Stimulated activated CD4-positive, alpha-beta T cell treated with anti-CD3 and anti-CD28 coated beads, TNF-alpha, amount 100 ng/mL, for 1 hour (primary cell): ENCODE measurements around the gene TFRC.
A peak's percentile ranks its signal among the peaks of the same experiment; 100 is the strongest.
"Not testable (repeated sequence)": the region's sequence is repeated elsewhere in the genome, so short reads cannot be mapped to it uniquely, and the experiment has no call there.

Experiments used
- DNase-seq, 3 donors: peaks; one replicate each; pipeline ENCODE4 v3.0.0-alpha.2; 2020; ENCODE audit warnings: low read depth in 3 of 3, low spot score in 1 of 3

Gene TFRC

GRCh38 chr3:196081834-196082618 lies at the start of gene TFRC:
Gene TFRC (minus strand): TSS chr3:196082090. CDS start chr3:196077099, 4,991 bp downstream.
- DNase-seq = peak; percentile 87 to 97 (median 88)

GRCh38 chr3:196128172-196128843 lies 46.4 kb upstream of the TFRC start:
- DNase-seq = no peak

- DNase-seq = no peak
Measured at GRCh38 chr3:196127308-196128040, 45.6 kb upstream of the TFRC start.

- DNase-seq = no peak
Measured at GRCh38 chr3:196124608-196125007, 42.7 kb upstream of the TFRC start.

- no peak for DNase-seq
Measured at GRCh38 chr3:196122688-196123046, 40.8 kb upstream of the TFRC start.

GRCh38 chr3:196122021-196122687 lies 40.3 kb upstream of the TFRC start:
- DNase-seq = no peak

- no peak for DNase-seq
Measured at GRCh38 chr3:196121066-196121465, 39.2 kb upstream of the TFRC start.

GRCh38 chr3:196120291-196120951 lies 38.5 kb upstream of the TFRC start:
- no peak for DNase-seq

- no peak for DNase-seq
Measured at GRCh38 chr3:196117809-196118208, 35.9 kb upstream of the TFRC start.

- no peak for DNase-seq
Measured at GRCh38 chr3:196115678-196116083, 33.8 kb upstream of the TFRC start.

GRCh38 chr3:196111939-196112386 lies 30.1 kb upstream of the TFRC start:
- no peak for DNase-seq

- no peak for DNase-seq
Measured at GRCh38 chr3:196108075-196108743, 26.3 kb upstream of the TFRC start.

- DNase-seq = not testable (repeated sequence)
Measured at GRCh38 chr3:196104707-196105106, 22.8 kb upstream of the TFRC start.

- not testable (repeated sequence) for DNase-seq
Measured at GRCh38 chr3:196098365-196098980, 16.6 kb upstream of the TFRC start.

GRCh38 chr3:196097373-196098154 lies 15.7 kb upstream of the TFRC start:
- DNase-seq = no peak

GRCh38 chr3:196096382-196096953 lies 14.6 kb upstream of the TFRC start:
- DNase-seq = no peak

GRCh38 chr3:196093317-196094111 lies 11.6 kb upstream of the TFRC start:
- no peak for DNase-seq

- no peak for DNase-seq
Measured at GRCh38 chr3:196087906-196088305, 6.0 kb upstream of the TFRC start.
